Caco-2 (cell line): ENCODE data around the gene PARD3. TPM values are rescaled to one million over a fixed set of nuclear protein-coding genes. Genes with fewer than 3 reads are reported as not detected.

Experiments
- BruUV-seq: library from RNA; stranded (reverse); fragments of 400-500 nt; replicated peaks from 2 replicates; lab custom pipeline; 2021; lab: Mats Ljungman, UMichigan
- CTCF ChIA-PET: fragments of 300-600 bp; sonication (Branson Sonifier 250); formaldehyde crosslinking; loops from one replicate; lab custom pipeline; 2022; ENCODE audit warnings: antibody characterized with exemption; lab: Charles Lee
- POLR2A ChIA-PET: fragments of 300-600 bp; sonication (Branson Sonifier 250); formaldehyde crosslinking; loops from one replicate; lab custom pipeline; 2022; ENCODE audit warnings: antibody characterized with exemption; lab: Charles Lee
- DNase-seq, 2 experiments: peaks; one replicate each; pipeline versions ENCODE4 v3.0.0 to v3.0.0-alpha.2; 2020 to 2022
- H3K27me3 ChIP-seq: replicated peaks from 2 replicates; pipeline ENCODE4 v1.6.0; 2011; ENCODE audit warnings: low read length; ENCODE audit not compliant: control insufficient read depth, insufficient read depth
- H3K36me3 ChIP-seq: 2 replicates; pipeline ENCODE4 v1.5.1; 2011; ENCODE audit warnings: low read length; ENCODE audit not compliant: control insufficient read depth, insufficient read depth
- H3K4me1 ChIP-seq: fragments of 250-450 bp; sonication (Bioruptor Pico); 2 replicates; pipeline ENCODE4 v1.5.1; 2020; ENCODE audit warnings: mild to moderate bottlenecking
- H3K4me3 ChIP-seq: 2 replicates; pipeline ENCODE4 v1.5.1; 2011; ENCODE audit warnings: low read depth, mild to moderate bottlenecking, control low read depth, low read length
- H3K9me3 ChIP-seq: fragments of 250-450 bp; sonication (Bioruptor Pico); 2 replicates; pipeline ENCODE4 v1.5.1; 2020; ENCODE audit warnings: mild to moderate bottlenecking, moderate library complexity
- H3K27ac Mint-ChIP-seq: one replicate; pipeline ENCODE4 v1.8.0; 2022; ENCODE audit warnings: mixed read lengths; ENCODE audit not compliant: unreplicated experiment
- H3K27me3 Mint-ChIP-seq: one replicate; pipeline ENCODE4 v1.8.0; 2022; ENCODE audit warnings: mixed read lengths; ENCODE audit not compliant: insufficient read depth, unreplicated experiment
- H3K36me3 Mint-ChIP-seq: one replicate; pipeline ENCODE4 v1.8.0; 2022; ENCODE audit warnings: mild to moderate bottlenecking, mixed read lengths; ENCODE audit not compliant: insufficient read depth, unreplicated experiment
- H3K4me1 Mint-ChIP-seq: one replicate; pipeline ENCODE4 v1.8.0; 2022; ENCODE audit warnings: low read depth, mixed read lengths; ENCODE audit not compliant: unreplicated experiment
- H3K4me3 Mint-ChIP-seq: one replicate; pipeline ENCODE4 v1.8.0; 2022; ENCODE audit warnings: mild to moderate bottlenecking, moderate library complexity, mixed read lengths; ENCODE audit not compliant: unreplicated experiment
- H3K9me3 Mint-ChIP-seq: one replicate; pipeline ENCODE4 v1.8.0; 2022; ENCODE audit warnings: mixed read lengths; ENCODE audit not compliant: unreplicated experiment
- CTCF ChIP-seq, 2 experiments: fragments of 200-600 bp in 1 of 2; IDR thresholded peaks; 1 replicate in 1 of 2; 2 replicates in 1 of 2; pipeline versions ENCODE4 v1.5.1 to v1.8.0; 2011 to 2022; ENCODE audit warnings: antibody characterized with exemption in 1 of 2, control low read depth in 1 of 2, inconsistent platforms in 1 of 2, low read depth in 1 of 2, low read length in 1 of 2, mild to moderate bottlenecking in 1 of 2, moderate library complexity in 1 of 2; ENCODE audit not compliant: insufficient read depth in 1 of 2, severe bottlenecking in 1 of 2, unreplicated experiment in 1 of 2
- intact Hi-C: fragments of 100-400 bp; cut with micrococcal nuclease; formaldehyde crosslinking; loops from one replicate; pipeline ENCODE4 v1.10.0; 2022; ENCODE audit not compliant: unreplicated experiment
- total RNA-seq: library from RNA; stranded (reverse); gene quantifications from 2 replicates; pipeline ENCODE4 v1.2.3, GENCODE V29; 2022

PARD3 gene
- total RNA-seq, 1 experiment from 2014 or later: 80.7 TPM

- BruUV-seq: no TSS peak
- ChIA-PET CTCF (no interaction called here), POLR2A (no interaction called here)
- no peak overlapping the region for H3K27ac Mint-ChIP-seq
- H3K27me3 Mint-ChIP-seq: no peaks in the 10 kb centered on the region
- intact Hi-C loops: no loop called here
- Histone ChIP-seq H3K27me3 (no peaks in the 10 kb centered on the region), H3K4me3 (no peak overlapping the region), H3K9me3 (no peaks in the 10 kb centered on the region), H3K4me1 (no peaks in the 10 kb centered on the region), H3K36me3 (no peaks in the 10 kb centered on the region)
- no peaks in the 10 kb centered on the region for H3K4me1 Mint-ChIP-seq
- H3K36me3 Mint-ChIP-seq: peaks cover 9% of the 10 kb centered on the region
- DNase-seq: no peak
- H3K4me3 Mint-ChIP-seq: no peak overlapping the region
- TF ChIP-seq CTCF (IDR thresholded peaks at IDR 0.05; ENCODE audit: insufficient read depth in 1 of 2, low read depth in 1 of 2, low read length in 1 of 2, severe bottlenecking in 1 of 2, unreplicated experiment in 1 of 2): no peak
- no peaks in the 10 kb centered on the region for H3K9me3 Mint-ChIP-seq
Measured at GRCh38 chr10:34467902-34468301, 347.2 kb downstream of the PARD3 start.

GRCh38 chr10:34467364-34467763 lies 347.7 kb downstream of the PARD3 start:
- Mint-ChIP-seq H3K27ac (no peak overlapping the region), H3K4me3 (no peak overlapping the region), H3K4me1 (no peaks in the 10 kb centered on the region), H3K27me3 (no peaks in the 10 kb centered on the region), H3K9me3 (no peaks in the 10 kb centered on the region), H3K36me3 (peaks cover 9% of the 10 kb centered on the region)
- Histone ChIP-seq H3K4me3 (no peak overlapping the region), H3K36me3 (no peaks in the 10 kb centered on the region), H3K4me1 (no peaks in the 10 kb centered on the region), H3K27me3 (no peaks in the 10 kb centered on the region), H3K9me3 (no peaks in the 10 kb centered on the region)
- intact Hi-C loops: no loop called here
- no TSS peak for BruUV-seq
- POLR2A ChIA-PET: no interaction called here
- TF ChIP-seq CTCF (IDR thresholded peaks at IDR 0.05; ENCODE audit: insufficient read depth in 1 of 2, low read depth in 1 of 2, low read length in 1 of 2, severe bottlenecking in 1 of 2, unreplicated experiment in 1 of 2): no peak
- CTCF ChIA-PET: no interaction called here
- no peak for DNase-seq

- Mint-ChIP-seq H3K27ac (no peak overlapping the region), H3K4me3 (no peak overlapping the region), H3K27me3 (no peaks in the 10 kb centered on the region), H3K4me1 (no peaks in the 10 kb centered on the region), H3K9me3 (no peaks in the 10 kb centered on the region), H3K36me3 (peaks cover 9% of the 10 kb centered on the region)
- H3K4me3 ChIP-seq: no peak overlapping the region
- CTCF ChIA-PET: no interaction called here
- H3K36me3 ChIP-seq: no peaks in the 10 kb centered on the region
- BruUV-seq: no TSS peak
- intact Hi-C loops: no loop called here
- H3K4me1 ChIP-seq: no peaks in the 10 kb centered on the region
- no peaks in the 10 kb centered on the region for H3K9me3 ChIP-seq
- POLR2A ChIA-PET: no interaction called here
- DNase-seq: no peak
- no peak for TF ChIP-seq CTCF (IDR thresholded peaks at IDR 0.05; ENCODE audit: insufficient read depth in 1 of 2, low read depth in 1 of 2, low read length in 1 of 2, severe bottlenecking in 1 of 2, unreplicated experiment in 1 of 2)
- H3K27me3 ChIP-seq: no peaks in the 10 kb centered on the region
Measured at GRCh38 chr10:34465678-34466077, 349.4 kb downstream of the PARD3 start.
